Ecto neural progenitor cell (in vitro differentiated cells): ENCODE data around the gene MCOLN1.
"Not testable (repeated sequence)": the region's sequence is repeated elsewhere in the genome, so short reads cannot be mapped to it uniquely, and the experiment has no call there.

Experiments
- DNase-seq: peaks from one replicate; pipeline ENCODE4 v3.0.0-alpha.2; 2018; ENCODE audit warnings: low spot score

The MCOLN1 gene

DNA sequence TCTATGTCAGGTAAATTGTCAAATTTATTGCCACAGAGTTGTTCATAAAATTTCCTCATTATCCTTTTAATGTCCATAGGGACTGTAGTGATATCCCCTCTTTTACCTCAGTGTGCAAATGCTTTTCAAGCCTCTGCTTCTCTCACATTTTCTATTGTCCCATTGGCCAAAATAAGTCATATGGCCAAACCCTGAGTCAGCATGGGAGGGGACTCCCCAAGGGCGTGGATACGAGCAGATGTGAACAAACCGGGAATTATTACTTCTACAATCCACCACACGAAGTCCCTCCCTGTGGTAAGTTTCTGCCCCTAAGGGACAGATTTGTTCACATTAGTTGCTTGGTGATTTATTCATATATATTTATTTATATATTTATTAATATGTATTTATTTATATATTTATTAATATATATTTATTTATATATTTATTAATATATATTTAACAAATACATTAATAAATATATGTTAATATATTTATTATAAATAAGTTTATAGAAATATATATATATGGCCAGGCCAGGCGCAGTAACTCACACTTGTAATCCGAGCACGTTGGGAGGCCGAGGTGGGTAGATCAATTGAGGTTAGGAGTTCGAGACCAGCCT lies 53.1 kb downstream of the MCOLN1 start:
- no peak for DNase-seq

DNA sequence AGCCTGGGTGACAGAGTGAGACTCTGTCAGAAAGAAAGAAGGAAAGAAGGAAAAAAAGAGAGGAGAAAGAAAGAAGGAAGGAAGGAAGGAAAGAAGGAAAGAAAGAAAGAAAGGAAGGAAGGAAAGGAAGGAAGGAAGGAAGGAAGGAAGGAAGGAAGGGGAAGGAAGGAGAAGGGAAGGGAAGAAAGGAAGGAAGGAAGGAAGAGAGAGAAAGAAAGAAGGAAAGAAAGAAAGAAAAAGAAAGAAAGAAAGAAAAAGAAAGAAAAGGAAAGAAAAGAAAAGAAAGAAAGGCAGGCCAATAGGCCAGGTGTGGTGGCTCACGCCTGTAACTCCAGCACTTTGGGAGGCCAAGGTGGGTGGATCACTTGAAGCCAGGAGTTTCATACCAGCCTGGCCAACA lies 55.0 kb downstream of the MCOLN1 start:
- DNase-seq, result not testable (repeated sequence)

DNA sequence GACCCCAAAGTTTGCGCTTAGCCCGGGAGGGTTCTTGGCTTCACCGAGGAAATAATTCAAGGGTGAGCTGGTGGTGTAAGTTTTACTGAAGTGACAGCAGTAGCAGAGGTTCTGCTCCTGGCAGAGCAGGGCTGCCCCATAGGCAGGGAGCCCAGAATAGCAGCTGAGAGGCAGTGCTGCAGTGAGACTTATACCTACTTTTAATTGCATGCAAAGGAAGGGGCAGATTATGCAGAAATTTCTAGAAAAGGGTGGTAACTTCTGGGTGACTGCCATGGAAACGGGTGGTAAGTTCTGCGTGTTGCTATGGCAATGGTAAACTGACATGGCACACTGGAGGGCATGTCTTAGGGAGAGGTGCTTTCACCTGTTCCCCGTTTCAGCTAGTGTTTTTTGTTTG lies 55.7 kb downstream of the MCOLN1 start:
- DNase-seq, result no peak

DNA sequence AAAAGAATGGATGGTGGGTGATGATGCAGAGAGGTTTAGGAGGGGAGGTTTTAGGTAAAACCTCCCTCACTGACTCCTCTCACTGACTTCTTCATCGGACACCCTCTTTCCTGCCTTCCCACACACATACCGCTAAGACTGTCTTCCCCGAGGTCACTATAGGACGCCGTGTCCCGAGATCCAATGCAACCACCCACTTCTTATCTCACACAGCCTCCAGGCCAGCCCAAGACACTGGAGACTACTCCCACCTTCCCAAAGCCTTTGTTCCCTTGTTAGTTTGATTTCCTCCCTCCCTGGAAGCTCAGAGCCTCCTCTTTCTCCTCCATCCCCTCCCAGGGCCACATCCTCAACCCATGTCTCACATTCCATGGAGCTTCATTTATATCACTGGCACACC lies 56.8 kb downstream of the MCOLN1 start:
- DNase-seq, result no peak

DNA sequence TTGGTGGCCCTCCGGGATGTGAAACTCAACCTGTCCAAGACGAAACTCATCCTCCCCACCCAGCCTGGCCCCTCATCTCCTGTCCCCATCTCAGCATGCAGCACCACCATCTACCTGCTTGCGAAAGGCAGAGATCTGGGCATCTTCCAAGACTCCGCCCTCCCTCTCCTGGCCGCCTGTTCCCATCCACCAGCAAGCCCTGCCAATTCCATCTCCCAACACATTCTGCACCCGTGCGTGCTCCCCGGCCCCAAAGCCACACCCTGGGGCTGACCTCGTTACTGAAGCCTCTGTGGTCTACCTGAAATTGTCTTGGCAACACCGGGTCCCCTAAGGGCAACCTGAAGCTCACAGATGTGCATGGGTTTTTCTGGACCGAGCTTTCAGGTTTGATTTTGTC lies 60.0 kb downstream of the MCOLN1 start:
- DNase-seq, result no peak
